SK-N-SH (cell line): ENCODE measurements around the gene PHF3. TPM values are rescaled to one million over a fixed set of nuclear protein-coding genes. Genes with fewer than 3 reads are reported as not detected.
A peak's percentile ranks its signal among the peaks of the same experiment; 100 is the strongest.

Experiments
- CTCF ChIA-PET: fragments of 300-600, 350-600 bp; formaldehyde crosslinking; extraction: SDS; loops from one replicate; lab custom pipeline; 2021; lab: Yijun Ruan, JAX
- POLR2A ChIA-PET: fragments of 350-600 bp; sonication (Branson Sonifier 250); formaldehyde crosslinking; extraction: SDS; loops from one replicate; lab custom pipeline; 2020; ENCODE audit warnings: antibody characterized with exemption, inconsistent platforms; lab: Yijun Ruan, JAX
- DNase-seq: peaks from one replicate; pipeline ENCODE4 v3.0.0; 2012
- H2AFZ ChIP-seq: fragments of 200-600 bp; sonication (generic); 2 replicates; pipeline ENCODE4 v1.8.1; 2016; ENCODE audit warnings: antibody characterized with exemption, mild to moderate bottlenecking, low read depth
- H3F3A ChIP-seq: fragments of 200-600 bp; sonication (generic); replicated peaks from 2 replicates; pipeline ENCODE3; 2016; ENCODE audit warnings: antibody characterized with exemption, mild to moderate bottlenecking; ENCODE audit not compliant: insufficient read depth
- H3K27ac ChIP-seq, 2 experiments: fragments of 200-500 bp in 1 of 2; fragments of 200-600 bp in 1 of 2; sonication (Bioruptor generic) in 1 of 2; sonication (generic), shearing (Covaris generic) in 1 of 2; 2 replicates each; pipeline versions ENCODE4 v1.5.1 to v1.6.1; 2014 to 2016; ENCODE audit warnings: low read depth in 2 of 2, inconsistent platforms in 1 of 2, low read length in 1 of 2, mild to moderate bottlenecking in 1 of 2, mixed read lengths in 1 of 2
- H3K27me3 ChIP-seq: fragments of 200-600 bp; sonication (generic), shearing (Covaris generic); 2 replicates; pipeline ENCODE4 v1.6.1; 2016; ENCODE audit warnings: mixed run types; ENCODE audit not compliant: insufficient read depth
- H3K36me3 ChIP-seq, 2 experiments: fragments of 200-500 bp in 1 of 2; fragments of 200-600 bp in 1 of 2; sonication (Bioruptor generic) in 1 of 2; sonication (generic) in 1 of 2; replicated peaks in 1 of 2; 2 replicates each; pipeline versions ENCODE3 to v1.5.1; 2014 to 2016; ENCODE audit warnings: low read length in 1 of 2, mild to moderate bottlenecking in 1 of 2; ENCODE audit not compliant: insufficient read depth in 2 of 2, control insufficient read depth in 1 of 2
- H3K4me1 ChIP-seq, 2 experiments: fragments of 200-500 bp in 1 of 2; fragments of 200-600 bp in 1 of 2; sonication (Bioruptor generic) in 1 of 2; sonication (generic), shearing (Covaris generic) in 1 of 2; 2 replicates each; pipeline versions ENCODE4 v1.5.1 to v1.6.1; 2014 to 2016; ENCODE audit warnings: low read depth in 1 of 2, low read length in 1 of 2, mixed run types in 1 of 2; ENCODE audit not compliant: insufficient read depth in 2 of 2, control insufficient read depth in 1 of 2
- H3K4me2 ChIP-seq: fragments of 200-600 bp; sonication (generic), shearing (Covaris generic); 2 replicates; pipeline ENCODE4 v1.6.1; 2017; ENCODE audit warnings: mixed run types
- H3K4me3 ChIP-seq, 2 experiments: fragments of 200-500 bp in 1 of 2; fragments of 200-600 bp in 1 of 2; sonication (Bioruptor generic) in 1 of 2; sonication (generic), shearing (Covaris generic) in 1 of 2; 2 replicates each; pipeline versions ENCODE4 v1.5.1 to v1.8.1; 2014 to 2016; ENCODE audit warnings: low read depth in 2 of 2, inconsistent platforms in 1 of 2, low read length in 1 of 2, mild to moderate bottlenecking in 1 of 2, mixed read lengths in 1 of 2, moderate library complexity in 1 of 2
- H3K79me2 ChIP-seq: fragments of 200-600 bp; sonication (generic); 2 replicates; pipeline ENCODE4 v1.8.1; 2017; ENCODE audit warnings: mild to moderate bottlenecking; ENCODE audit not compliant: insufficient read depth
- H3K9ac ChIP-seq: fragments of 200-600 bp; sonication (generic); 2 replicates; pipeline ENCODE4 v1.6.1; 2017; ENCODE audit warnings: mixed run types
- H3K9me2 ChIP-seq: fragments of 200-600 bp; sonication (generic); 2 replicates; pipeline ENCODE4 v1.6.1; 2017; ENCODE audit warnings: mixed run types
- H3K9me3 ChIP-seq: fragments of 200-600 bp; sonication (generic); 2 replicates; pipeline ENCODE4 v1.6.1; 2017; ENCODE audit warnings: mixed run types, mild to moderate bottlenecking, moderate library complexity
- H4K20me1 ChIP-seq: fragments of 200-600 bp; sonication (generic); 2 replicates; pipeline ENCODE4 v1.6.1; 2017; ENCODE audit warnings: mild to moderate bottlenecking, mixed run types; ENCODE audit not compliant: insufficient read depth
- ELF1 ChIP-seq: IDR thresholded peaks from 2 replicates; pipeline ENCODE4 v1.4.0; 2012
- FOXJ3 ChIP-seq: sonication (generic); formaldehyde crosslinking; IDR thresholded peaks from 2 replicates; pipeline ENCODE4 v1.5.1; 2020; ENCODE audit warnings: mild to moderate bottlenecking, missing genetic modification reagents
- FOXM1 ChIP-seq: IDR thresholded peaks from 2 replicates; pipeline ENCODE4 v1.4.0; 2012; ENCODE audit warnings: low read depth, mild to moderate bottlenecking
- NRF1 ChIP-seq: IDR thresholded peaks from 2 replicates; pipeline ENCODE4 v1.6.1; 2012; ENCODE audit warnings: low read depth, mild to moderate bottlenecking, low read length
- RAD21 ChIP-seq: IDR thresholded peaks from 2 replicates; pipeline ENCODE4 v1.6.1; 2012; ENCODE audit warnings: mild to moderate bottlenecking, low read length
- TAF1 ChIP-seq: IDR thresholded peaks from 2 replicates; pipeline ENCODE4 v1.6.1; 2012; ENCODE audit warnings: low read depth, mild to moderate bottlenecking, low read length, moderate library complexity, borderline replicate concordance
- TCF12 ChIP-seq: IDR thresholded peaks from 2 replicates; pipeline ENCODE4 v1.4.0; 2012
- TEAD4 ChIP-seq: IDR thresholded peaks from 2 replicates; pipeline ENCODE4 v1.4.0; 2012; ENCODE audit warnings: mild to moderate bottlenecking, borderline replicate concordance; ENCODE audit not compliant: insufficient read depth
- WGBS: methylation state at CpG from one replicate; pipeline ENCODE4 v1.1.6; 2017; ENCODE audit warnings: low lambda C conversion rate; 5-methylcytosine and 5-hydroxymethylcytosine counted together
- polyA plus RNA-seq, 3 experiments: library from polyadenylated mRNA; depleted of rRNA; stranded (reverse); fragments of >200 nt; gene quantifications; 2 replicates each; pipeline ENCODE4 v1.2.3, GENCODE V29; 2012
- TF ChIP-seq, protein P1 (sequence below): fragments of 200-600 bp; sonication (generic); IDR thresholded peaks from 2 replicates; pipeline ENCODE4 v1.6.1; 2017; ENCODE audit warnings: antibody characterized with exemption, mild to moderate bottlenecking, moderate library complexity
- TF ChIP-seq, protein P2 (sequence below): IDR thresholded peaks from 2 replicates; pipeline ENCODE4 v1.4.0; 2012; ENCODE audit warnings: low read depth, borderline replicate concordance
- TF ChIP-seq, protein P3 (sequence below): IDR thresholded peaks from 2 replicates; pipeline ENCODE4 v1.6.1; 2012; ENCODE audit warnings: mild to moderate bottlenecking, low read depth, low read length, moderate library complexity
- TF ChIP-seq, protein P4 (sequence below): IDR thresholded peaks from 2 replicates; pipeline ENCODE4 v1.4.0; 2012; ENCODE audit warnings: low read depth
- TF ChIP-seq, protein P5 (sequence below): IDR thresholded peaks from 2 replicates; pipeline ENCODE4 v1.4.0; 2012; ENCODE audit warnings: low read depth, borderline replicate concordance
- TF ChIP-seq, protein P6 (sequence below): fragments of 150-350 bp; IDR thresholded peaks from 2 replicates; pipeline ENCODE4 v1.6.1; 2016; ENCODE audit warnings: mild to moderate bottlenecking, low read depth, low read length

PHF3 gene
- polyA plus RNA-seq, 1 of the 3 experiments (the other 2 are of a cell fraction), result 4.4 TPM

DNA sequence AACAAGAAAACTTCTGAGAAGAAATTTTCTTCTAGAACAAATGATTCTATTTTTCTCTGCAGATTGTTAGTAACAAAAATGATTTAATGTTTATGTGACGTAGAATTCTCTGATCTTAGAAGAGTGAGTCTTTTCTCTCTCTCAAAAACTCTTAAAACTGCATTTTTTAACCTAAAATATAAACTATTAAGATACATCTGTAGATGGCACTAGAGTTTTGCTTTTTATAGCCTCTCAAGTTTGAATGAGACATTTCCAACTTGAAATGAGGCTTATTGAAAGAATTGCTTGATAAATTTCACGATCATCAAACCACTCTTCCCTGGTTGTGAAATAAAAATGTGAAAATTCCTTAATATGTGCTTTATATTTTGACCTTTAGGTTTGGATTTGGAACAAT, 53.8 kb downstream of the PHF3 start:
- H4K20me1 ChIP-seq, result 0 out of 2 replicates have a peak, but pooled peaks cover 6% of the 10 kb centered on the region
- H3K9me3 ChIP-seq, result no peaks in the 10 kb centered on the region
- WGBS, result 94% methylated on average over 2 of the region's 2 CpGs
- TF ChIP-seq TAF1, result no peak
- TF ChIP-seq, protein P1, sequence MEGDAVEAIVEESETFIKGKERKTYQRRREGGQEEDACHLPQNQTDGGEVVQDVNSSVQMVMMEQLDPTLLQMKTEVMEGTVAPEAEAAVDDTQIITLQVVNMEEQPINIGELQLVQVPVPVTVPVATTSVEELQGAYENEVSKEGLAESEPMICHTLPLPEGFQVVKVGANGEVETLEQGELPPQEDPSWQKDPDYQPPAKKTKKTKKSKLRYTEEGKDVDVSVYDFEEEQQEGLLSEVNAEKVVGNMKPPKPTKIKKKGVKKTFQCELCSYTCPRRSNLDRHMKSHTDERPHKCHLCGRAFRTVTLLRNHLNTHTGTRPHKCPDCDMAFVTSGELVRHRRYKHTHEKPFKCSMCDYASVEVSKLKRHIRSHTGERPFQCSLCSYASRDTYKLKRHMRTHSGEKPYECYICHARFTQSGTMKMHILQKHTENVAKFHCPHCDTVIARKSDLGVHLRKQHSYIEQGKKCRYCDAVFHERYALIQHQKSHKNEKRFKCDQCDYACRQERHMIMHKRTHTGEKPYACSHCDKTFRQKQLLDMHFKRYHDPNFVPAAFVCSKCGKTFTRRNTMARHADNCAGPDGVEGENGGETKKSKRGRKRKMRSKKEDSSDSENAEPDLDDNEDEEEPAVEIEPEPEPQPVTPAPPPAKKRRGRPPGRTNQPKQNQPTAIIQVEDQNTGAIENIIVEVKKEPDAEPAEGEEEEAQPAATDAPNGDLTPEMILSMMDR, result peak; percentile 37
- no peak overlapping the region for H3K4me2 ChIP-seq
- no peaks in the 10 kb centered on the region for H3K9me2 ChIP-seq
- no peaks in the 10 kb centered on the region for H3K4me1 ChIP-seq
- H3K4me3 ChIP-seq, result no peak overlapping the region
- no peaks in the 10 kb centered on the region for H3F3A ChIP-seq
- no peak overlapping the region for H2AFZ ChIP-seq
- POLR2A ChIA-PET, result no interaction called here
- H3K36me3 ChIP-seq, result peaks cover 21 to 37% of the 10 kb centered on the region in 2 experiments
- CTCF ChIA-PET, result interaction anchor here (1.6 to 1.8 kb wide), 2 partner anchors 75 to 91 kb away, joined by 6 to 9 read pairs; no protein-coding TSS in a partner anchor
- no peak for DNase-seq
- H3K27ac ChIP-seq, result no peak overlapping the region
- H3K79me2 ChIP-seq, result 0 out of 2 replicates have a peak, but pooled peaks cover 14% of the 10 kb centered on the region
- no peaks in the 10 kb centered on the region for H3K27me3 ChIP-seq
- H3K9ac ChIP-seq, result no peak overlapping the region

DNA sequence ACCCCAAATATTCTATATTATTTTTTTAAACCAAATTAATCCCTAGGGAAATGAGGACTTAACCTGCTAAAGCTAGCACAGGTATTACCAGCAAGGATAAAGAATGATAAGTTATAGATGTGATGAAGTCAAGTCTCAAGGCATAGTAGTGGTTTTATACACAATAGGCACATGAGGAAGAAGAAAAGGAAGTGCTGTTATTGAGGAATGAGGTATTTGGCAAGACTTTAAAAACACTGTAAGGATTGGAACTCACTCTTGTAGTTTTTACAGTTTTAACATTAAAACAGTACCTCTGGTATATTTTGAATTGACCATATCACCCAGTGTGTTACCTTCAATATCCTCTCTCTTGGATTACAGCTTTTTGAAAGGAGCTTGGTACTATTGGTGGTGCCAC, 54.6 kb downstream of the PHF3 start:
- POLR2A ChIA-PET, result no interaction called here
- Histone ChIP-seq H2AFZ (no peak overlapping the region), H3K79me2 (0 out of 2 replicates have a peak, but pooled peaks cover 14% of the 10 kb centered on the region), H3K9me3 (no peaks in the 10 kb centered on the region), H3K4me3 (no peak overlapping the region), H3K4me2 (no peak overlapping the region), H3K36me3 (peaks cover 16 to 36% of the 10 kb centered on the region in 2 experiments), H3F3A (no peaks in the 10 kb centered on the region), H3K27ac (no peak overlapping the region), H3K9me2 (no peaks in the 10 kb centered on the region), H3K4me1 (no peaks in the 10 kb centered on the region), H3K27me3 (no peaks in the 10 kb centered on the region), H3K9ac (no peak overlapping the region), H4K20me1 (0 out of 2 replicates have a peak, but pooled peaks cover 6% of the 10 kb centered on the region)
- CTCF ChIA-PET, result interaction anchor here (1.0 to 3.3 kb wide), 4 partner anchors 9 to 74 kb away, joined by 3 to 12 read pairs (median 5); no protein-coding TSS in a partner anchor
- TF ChIP-seq TEAD4 (no peak), ELF1 (no peak), FOXJ3 (CRISPR knock-in tag) (no peak), NRF1 (no peak), TCF12 (no peak), RAD21 (no peak), FOXM1 (no peak)
- TF ChIP-seq, protein P2, sequence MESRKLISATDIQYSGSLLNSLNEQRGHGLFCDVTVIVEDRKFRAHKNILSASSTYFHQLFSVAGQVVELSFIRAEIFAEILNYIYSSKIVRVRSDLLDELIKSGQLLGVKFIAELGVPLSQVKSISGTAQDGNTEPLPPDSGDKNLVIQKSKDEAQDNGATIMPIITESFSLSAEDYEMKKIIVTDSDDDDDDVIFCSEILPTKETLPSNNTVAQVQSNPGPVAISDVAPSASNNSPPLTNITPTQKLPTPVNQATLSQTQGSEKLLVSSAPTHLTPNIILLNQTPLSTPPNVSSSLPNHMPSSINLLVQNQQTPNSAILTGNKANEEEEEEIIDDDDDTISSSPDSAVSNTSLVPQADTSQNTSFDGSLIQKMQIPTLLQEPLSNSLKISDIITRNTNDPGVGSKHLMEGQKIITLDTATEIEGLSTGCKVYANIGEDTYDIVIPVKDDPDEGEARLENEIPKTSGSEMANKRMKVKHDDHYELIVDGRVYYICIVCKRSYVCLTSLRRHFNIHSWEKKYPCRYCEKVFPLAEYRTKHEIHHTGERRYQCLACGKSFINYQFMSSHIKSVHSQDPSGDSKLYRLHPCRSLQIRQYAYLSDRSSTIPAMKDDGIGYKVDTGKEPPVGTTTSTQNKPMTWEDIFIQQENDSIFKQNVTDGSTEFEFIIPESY, result no peak
- TF ChIP-seq, protein P3, sequence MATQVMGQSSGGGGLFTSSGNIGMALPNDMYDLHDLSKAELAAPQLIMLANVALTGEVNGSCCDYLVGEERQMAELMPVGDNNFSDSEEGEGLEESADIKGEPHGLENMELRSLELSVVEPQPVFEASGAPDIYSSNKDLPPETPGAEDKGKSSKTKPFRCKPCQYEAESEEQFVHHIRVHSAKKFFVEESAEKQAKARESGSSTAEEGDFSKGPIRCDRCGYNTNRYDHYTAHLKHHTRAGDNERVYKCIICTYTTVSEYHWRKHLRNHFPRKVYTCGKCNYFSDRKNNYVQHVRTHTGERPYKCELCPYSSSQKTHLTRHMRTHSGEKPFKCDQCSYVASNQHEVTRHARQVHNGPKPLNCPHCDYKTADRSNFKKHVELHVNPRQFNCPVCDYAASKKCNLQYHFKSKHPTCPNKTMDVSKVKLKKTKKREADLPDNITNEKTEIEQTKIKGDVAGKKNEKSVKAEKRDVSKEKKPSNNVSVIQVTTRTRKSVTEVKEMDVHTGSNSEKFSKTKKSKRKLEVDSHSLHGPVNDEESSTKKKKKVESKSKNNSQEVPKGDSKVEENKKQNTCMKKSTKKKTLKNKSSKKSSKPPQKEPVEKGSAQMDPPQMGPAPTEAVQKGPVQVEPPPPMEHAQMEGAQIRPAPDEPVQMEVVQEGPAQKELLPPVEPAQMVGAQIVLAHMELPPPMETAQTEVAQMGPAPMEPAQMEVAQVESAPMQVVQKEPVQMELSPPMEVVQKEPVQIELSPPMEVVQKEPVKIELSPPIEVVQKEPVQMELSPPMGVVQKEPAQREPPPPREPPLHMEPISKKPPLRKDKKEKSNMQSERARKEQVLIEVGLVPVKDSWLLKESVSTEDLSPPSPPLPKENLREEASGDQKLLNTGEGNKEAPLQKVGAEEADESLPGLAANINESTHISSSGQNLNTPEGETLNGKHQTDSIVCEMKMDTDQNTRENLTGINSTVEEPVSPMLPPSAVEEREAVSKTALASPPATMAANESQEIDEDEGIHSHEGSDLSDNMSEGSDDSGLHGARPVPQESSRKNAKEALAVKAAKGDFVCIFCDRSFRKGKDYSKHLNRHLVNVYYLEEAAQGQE, result no peak
- TF ChIP-seq, protein P4, sequence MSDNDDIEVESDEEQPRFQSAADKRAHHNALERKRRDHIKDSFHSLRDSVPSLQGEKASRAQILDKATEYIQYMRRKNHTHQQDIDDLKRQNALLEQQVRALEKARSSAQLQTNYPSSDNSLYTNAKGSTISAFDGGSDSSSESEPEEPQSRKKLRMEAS, result no peak
- TF ChIP-seq, protein P5, sequence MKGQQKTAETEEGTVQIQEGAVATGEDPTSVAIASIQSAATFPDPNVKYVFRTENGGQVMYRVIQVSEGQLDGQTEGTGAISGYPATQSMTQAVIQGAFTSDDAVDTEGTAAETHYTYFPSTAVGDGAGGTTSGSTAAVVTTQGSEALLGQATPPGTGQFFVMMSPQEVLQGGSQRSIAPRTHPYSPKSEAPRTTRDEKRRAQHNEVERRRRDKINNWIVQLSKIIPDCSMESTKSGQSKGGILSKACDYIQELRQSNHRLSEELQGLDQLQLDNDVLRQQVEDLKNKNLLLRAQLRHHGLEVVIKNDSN, result no peak
- TF ChIP-seq, protein P6, sequence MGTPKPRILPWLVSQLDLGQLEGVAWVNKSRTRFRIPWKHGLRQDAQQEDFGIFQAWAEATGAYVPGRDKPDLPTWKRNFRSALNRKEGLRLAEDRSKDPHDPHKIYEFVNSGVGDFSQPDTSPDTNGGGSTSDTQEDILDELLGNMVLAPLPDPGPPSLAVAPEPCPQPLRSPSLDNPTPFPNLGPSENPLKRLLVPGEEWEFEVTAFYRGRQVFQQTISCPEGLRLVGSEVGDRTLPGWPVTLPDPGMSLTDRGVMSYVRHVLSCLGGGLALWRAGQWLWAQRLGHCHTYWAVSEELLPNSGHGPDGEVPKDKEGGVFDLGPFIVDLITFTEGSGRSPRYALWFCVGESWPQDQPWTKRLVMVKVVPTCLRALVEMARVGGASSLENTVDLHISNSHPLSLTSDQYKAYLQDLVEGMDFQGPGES, result no peak
- DNase-seq, result no peak
